H1 (cell line): ENCODE measurements around the gene CSDE1. TPM values are rescaled to one million over a fixed set of nuclear protein-coding genes. Genes with fewer than 3 reads are reported as not detected.

Experiments used
- CTCF ChIA-PET: fragments of 300-600 bp; sonication (Branson Sonifier 250); formaldehyde crosslinking; loops from one replicate; lab custom pipeline; 2021; ENCODE audit not compliant: partially characterized antibody; lab: Charles Lee
- POLR2A ChIA-PET: fragments of 300-600 bp; sonication (Branson Sonifier 250); formaldehyde crosslinking; loops from one replicate; lab custom pipeline; 2021; ENCODE audit warnings: inconsistent platforms; ENCODE audit not compliant: partially characterized antibody; lab: Charles Lee
- DNase-seq, 2 experiments: peaks; one replicate each; pipeline versions ENCODE4 v3.0.0 to v3.0.0-alpha.2; 2010 to 2022; ENCODE audit warnings: low spot score in 2 of 2, low read depth in 1 of 2, mixed read lengths in 1 of 2
- FAIRE-seq: peaks from 2 replicates; lab custom pipeline; 2011; peaks lifted over from hg19 to GRCh38; lab: Jason Lieb, UNC
- H2AFZ ChIP-seq: 2 replicates; pipeline ENCODE4 v1.8.1; 2012; ENCODE audit warnings: low read length, inconsistent platforms
- H2AK5ac ChIP-seq: 2 replicates; pipeline ENCODE4 v1.6.1; 2013; ENCODE audit warnings: low read depth, low read length
- H2BK120ac ChIP-seq: replicated peaks from 2 replicates; pipeline ENCODE3; 2013; ENCODE audit warnings: low read depth, low read length, inconsistent platforms
- H2BK12ac ChIP-seq: 2 replicates; pipeline ENCODE4 v1.6.1; 2013; ENCODE audit warnings: low read depth, low read length
- H2BK15ac ChIP-seq: 2 replicates; pipeline ENCODE4 v1.6.1; 2013; ENCODE audit warnings: low read length
- H2BK20ac ChIP-seq: 2 replicates; pipeline ENCODE4 v1.6.1; 2013; ENCODE audit warnings: low read length
- H2BK5ac ChIP-seq: 2 replicates; pipeline ENCODE4 v1.6.1; 2013; ENCODE audit warnings: low read depth, low read length
- H3K14ac ChIP-seq: 2 replicates; pipeline ENCODE4 v1.6.1; 2013; ENCODE audit warnings: inconsistent platforms; ENCODE audit not compliant: insufficient read length
- H3K18ac ChIP-seq: 2 replicates; pipeline ENCODE4 v1.6.1; 2013; ENCODE audit warnings: low read length; ENCODE audit errors: extremely low read depth
- H3K23ac ChIP-seq: 2 replicates; pipeline ENCODE4 v1.6.1; 2013; ENCODE audit warnings: inconsistent platforms; ENCODE audit not compliant: insufficient read length
- H3K23me2 ChIP-seq: 2 replicates; pipeline ENCODE4 v1.6.1; 2013; ENCODE audit warnings: low read depth, low read length
- H3K27ac ChIP-seq: 2 replicates; pipeline ENCODE4 v1.6.1; 2011; ENCODE audit warnings: low read depth, low read length, inconsistent platforms
- H3K27me3 ChIP-seq, 4 experiments: replicated peaks in 1 of 4; 1 replicate in 1 of 4; 2 replicates in 3 of 4; pipeline versions ENCODE4 v1.6.1 to v1.8.1; 2011 to 2013; ENCODE audit warnings: low read length in 3 of 4, mild to moderate bottlenecking in 3 of 4, inconsistent platforms in 2 of 4, mixed read lengths in 2 of 4, moderate library complexity in 1 of 4; ENCODE audit not compliant: control insufficient read depth in 3 of 4, insufficient read depth in 3 of 4; ENCODE audit errors: extremely low read depth in 1 of 4
- H3K36me3 ChIP-seq, 4 experiments: 2 replicates each; pipeline versions ENCODE4 v1.6.1 to v1.8.1; 2011 to 2013; ENCODE audit warnings: mild to moderate bottlenecking in 4 of 4, low read length in 3 of 4, moderate library complexity in 2 of 4, control low read depth in 1 of 4, inconsistent platforms in 1 of 4; ENCODE audit not compliant: insufficient read depth in 4 of 4, control insufficient read depth in 2 of 4
- H3K4ac ChIP-seq: replicated peaks from 2 replicates; pipeline ENCODE3; 2013; ENCODE audit warnings: low read length, low read depth, mixed read lengths, inconsistent platforms; ENCODE audit not compliant: insufficient read length
- H3K4me1 ChIP-seq, 4 experiments: replicated peaks in 1 of 4; 1 replicate in 1 of 4; 2 replicates in 3 of 4; pipeline versions ENCODE4 v1.6.1 to v1.8.1; 2011 to 2013; ENCODE audit warnings: low read length in 3 of 4, inconsistent platforms in 2 of 4, mixed read lengths in 1 of 4; ENCODE audit not compliant: insufficient read depth in 4 of 4, control insufficient read depth in 3 of 4
- H3K4me2 ChIP-seq, 2 experiments: 2 replicates each; pipeline versions ENCODE4 v1.6.1 to v1.8.1; 2011 to 2013; ENCODE audit warnings: low read depth in 2 of 2, low read length in 2 of 2, control low read depth in 1 of 2, inconsistent platforms in 1 of 2, mild to moderate bottlenecking in 1 of 2; ENCODE audit not compliant: insufficient read depth in 1 of 2
- H3K4me3 ChIP-seq, 4 experiments: fragments of 200-600, 300-600 bp in 1 of 4; sonication (generic), shearing (Covaris generic), sonication (Bioruptor Twin) in 1 of 4; 2 replicates each; pipeline versions ENCODE4 v1.5.1 to v1.8.1; 2011 to 2016; ENCODE audit warnings: low read length in 4 of 4, low read depth in 3 of 4, control low read depth in 2 of 4, inconsistent platforms in 2 of 4, mild to moderate bottlenecking in 2 of 4, mixed read lengths in 1 of 4, moderate library complexity in 1 of 4; ENCODE audit not compliant: insufficient read depth in 2 of 4; ENCODE audit errors: extremely low read depth in 1 of 4
- H3K56ac ChIP-seq: replicated peaks from 2 replicates; pipeline ENCODE3; 2013; ENCODE audit warnings: low read depth, mild to moderate bottlenecking, mixed read lengths, low read length, inconsistent platforms; ENCODE audit not compliant: insufficient read length
- H3K79me1 ChIP-seq: 2 replicates; pipeline ENCODE4 v1.6.1; 2013; ENCODE audit warnings: low read depth, low read length, control low read depth
- H3K79me2 ChIP-seq, 2 experiments: 2 replicates each; pipeline versions ENCODE4 v1.6.1 to v1.8.1; 2012 to 2013; ENCODE audit warnings: low read length in 2 of 2, mild to moderate bottlenecking in 2 of 2, inconsistent platforms in 1 of 2; ENCODE audit not compliant: insufficient read depth in 2 of 2, control insufficient read depth in 1 of 2
- H3K9ac ChIP-seq, 4 experiments: replicated peaks in 1 of 4; 1 replicate in 1 of 4; 2 replicates in 3 of 4; pipeline versions ENCODE4 v1.6.1 to v1.8.1; 2011 to 2013; ENCODE audit warnings: low read depth in 3 of 4, low read length in 3 of 4, control low read depth in 2 of 4, mild to moderate bottlenecking in 2 of 4, moderate library complexity in 2 of 4, inconsistent platforms in 1 of 4; ENCODE audit errors: extremely low read depth in 1 of 4
- H3K9me3 ChIP-seq, 2 experiments: 2 replicates each; pipeline versions ENCODE4 v1.6.1 to v1.8.1; 2012 to 2013; ENCODE audit warnings: mild to moderate bottlenecking in 2 of 2, moderate library complexity in 2 of 2, control low read depth in 1 of 2, inconsistent platforms in 1 of 2, low read depth in 1 of 2, low read length in 1 of 2, mixed read lengths in 1 of 2; ENCODE audit not compliant: insufficient read depth in 2 of 2
- H4K20me1 ChIP-seq, 2 experiments: replicated peaks in 1 of 2; 2 replicates each; pipeline versions ENCODE3 to v1.8.1; 2011 to 2013; ENCODE audit warnings: inconsistent platforms in 2 of 2, low read length in 2 of 2, mild to moderate bottlenecking in 1 of 2; ENCODE audit not compliant: insufficient read depth in 2 of 2, control insufficient read depth in 1 of 2
- H4K5ac ChIP-seq: 2 replicates; pipeline ENCODE4 v1.6.1; 2013; ENCODE audit warnings: low read length, low read depth, mixed read lengths, inconsistent platforms; ENCODE audit not compliant: insufficient read length
- H4K8ac ChIP-seq: 2 replicates; pipeline ENCODE4 v1.8.0; 2013; ENCODE audit warnings: mild to moderate bottlenecking, moderate library complexity, low read length, inconsistent platforms; ENCODE audit not compliant: insufficient read depth; ENCODE audit errors: extremely low read depth
- H4K91ac ChIP-seq: replicated peaks from 2 replicates; pipeline ENCODE3; 2013; ENCODE audit warnings: low read length, mixed read lengths, inconsistent platforms; ENCODE audit not compliant: insufficient read length
- ATF2 ChIP-seq: IDR thresholded peaks from 2 replicates; pipeline ENCODE4 v1.6.1; 2012; ENCODE audit warnings: low read length, inconsistent platforms
- BACH1 ChIP-seq: IDR thresholded peaks from 2 replicates; pipeline ENCODE4 v1.6.1; 2012; ENCODE audit warnings: low read length, improper control_type of control experiment
- E2F6 ChIP-seq: IDR thresholded peaks from 2 replicates; pipeline ENCODE4 v1.6.1; 2012; ENCODE audit warnings: inconsistent platforms
- EGR1 ChIP-seq: IDR thresholded peaks from 2 replicates; pipeline ENCODE4 v1.6.1; 2011; ENCODE audit warnings: low read depth, low read length, borderline replicate concordance
- HDAC2 ChIP-seq, 2 experiments: fragments of 300-600 bp in 1 of 2; sonication (generic) in 1 of 2; IDR thresholded peaks; 2 replicates each; pipeline ENCODE4 v1.6.1; 2011 to 2012; ENCODE audit warnings: low read depth in 2 of 2, low read length in 2 of 2, mild to moderate bottlenecking in 2 of 2, moderate library complexity in 2 of 2, borderline replicate concordance in 1 of 2, inconsistent platforms in 1 of 2
- KDM4A ChIP-seq: IDR thresholded peaks from one replicate; pipeline ENCODE4 v1.7.1; 2012; ENCODE audit warnings: low read depth, mild to moderate bottlenecking, moderate library complexity, low read length, inconsistent platforms; ENCODE audit not compliant: severe bottlenecking
- SP4 ChIP-seq: IDR thresholded peaks from 2 replicates; pipeline ENCODE4 v1.6.1; 2012; ENCODE audit warnings: low read length, inconsistent platforms
- TAF7 ChIP-seq: optimal IDR thresholded peaks from 2 replicates; pipeline ENCODE3; 2011; ENCODE audit warnings: low read depth, mild to moderate bottlenecking, inconsistent platforms, low read length, moderate library complexity, borderline replicate concordance
- WGBS, 2 experiments: shearing (Covaris generic) in 1 of 2; methylation state at CpG; one replicate each; pipeline versions ENCODE4 v1.1.6 to v1.1.7; 2013 to 2015; ENCODE audit warnings: low lambda C conversion rate in 2 of 2, mixed read lengths in 2 of 2, inconsistent platforms in 1 of 2, low coverage in 1 of 2, missing lambda C conversion rate in 1 of 2; ENCODE audit not compliant: insufficient replicate concordance in 2 of 2, insufficient coverage in 1 of 2, insufficient read length in 1 of 2; ENCODE audit errors: extremely low coverage in 1 of 2, missing lambda C conversion rate in 1 of 2; 5-methylcytosine and 5-hydroxymethylcytosine counted together
- polyA plus RNA-seq, 7 experiments: library from polyadenylated mRNA; depleted of rRNA in 3 of 7; stranded (reverse) in 5 of 7; unstranded in 2 of 7; fragments of >200 nt in 5 of 7; fragments of 200-250 nt in 2 of 7; gene quantifications; 1 replicate in 5 of 7; 2 replicates in 1 of 7; 4 replicates in 1 of 7; pipeline versions ENCODE4 v1.2.1 to v1.2.3, GENCODE V29; 2011 to 2013; ENCODE audit warnings: missing spikeins in 2 of 7, mixed read lengths in 2 of 7
- total RNA-seq: library from RNA; stranded (reverse); fragmentation: NEBNext Ultra II Directional; extraction: Animal tissue kit (Norgen Biotek cat#: 25700); gene quantifications from 2 replicates; pipeline ENCODE4 v1.2.1, GENCODE V29; 2021

CSDE1 gene
- total and polyA plus RNA-seq, 2 of the 8 experiments (the other 6 are each of a cell fraction or from before 2014, with no cell fraction given) = 149 to 635 TPM

GRCh38 chr1:114701931-114702330, 55.9 kb downstream of the CSDE1 start:
- no peak for DNase-seq
- no peaks in the 10 kb centered on the region for H3K9me3 ChIP-seq

More at GRCh38 chr1:114701931-114702330, 55.9 kb downstream of the CSDE1 start:
- H4K8ac ChIP-seq = no peak overlapping the region
- H2BK20ac ChIP-seq = no peak overlapping the region
- no peak overlapping the region for H2AFZ ChIP-seq
- H3K14ac ChIP-seq = no peak overlapping the region
- no peak overlapping the region for H2BK12ac ChIP-seq
- no peak overlapping the region for H4K5ac ChIP-seq
- no peak overlapping the region for H2BK5ac ChIP-seq
- no peak overlapping the region for H3K9ac ChIP-seq
- H3K18ac ChIP-seq = no peak overlapping the region
- no peaks in the 10 kb centered on the region for H4K20me1 ChIP-seq
- ChIA-PET CTCF (no interaction called here), POLR2A (interaction anchor here (3.0 to 7.6 kb wide), 2 partner anchors 10 to 15 kb away, joined by 12 to 54 read pairs; partner anchors contain the start of gene NRAS)
- peaks cover 0 to 10% (median 4%) of the 10 kb centered on the region in 4 experiments; a peak in 3 of 8 replicates for H3K36me3 ChIP-seq
- no peak for FAIRE-seq
- no peaks in the 10 kb centered on the region for H3K4me1 ChIP-seq
- no peaks in the 10 kb centered on the region for H3K27me3 ChIP-seq
- H2BK120ac ChIP-seq = no peak overlapping the region
- WGBS, 2 experiments = 86% methylated on average over 2 of the region's 2 CpGs; no CpG with 5 or more reads in 1 of the 2 experiments
- TF ChIP-seq EGR1 (no peak), TAF7 (no peak), SP4 (no peak), E2F6 (no peak), ATF2 (no peak), KDM4A (no peak), HDAC2 (IDR thresholded peaks at IDR 0.05; ENCODE audit: borderline replicate concordance in 1 of 2, low read depth in 2 of 2, low read length in 2 of 2) (no peak), BACH1 (no peak)
- H3K4me2 ChIP-seq = no peak overlapping the region
- no peak overlapping the region for H3K27ac ChIP-seq
- H3K4me3 ChIP-seq = no peak overlapping the region
- no peaks in the 10 kb centered on the region for H3K79me2 ChIP-seq
- no peak overlapping the region for H4K91ac ChIP-seq
- H3K23ac ChIP-seq = no peak overlapping the region
- H2AK5ac ChIP-seq = no peak overlapping the region
- H3K4ac ChIP-seq = no peak overlapping the region
- H2BK15ac ChIP-seq = no peak overlapping the region
- no peaks in the 10 kb centered on the region for H3K23me2 ChIP-seq
- H3K79me1 ChIP-seq = no peaks in the 10 kb centered on the region
- H3K56ac ChIP-seq = no peak overlapping the region
